Mesendoderm (in vitro differentiated cells): ENCODE measurements around the gene RHBDL1.

Experiments
- DNase-seq: peaks from one replicate; pipeline ENCODE4 v3.0.0; 2013
- H2AK5ac ChIP-seq: 2 replicates; pipeline ENCODE4 v1.6.1; 2013; ENCODE audit warnings: low read length, inconsistent platforms
- H2BK120ac ChIP-seq: 2 replicates; pipeline ENCODE4 v1.6.1; 2013; ENCODE audit warnings: low read depth, mild to moderate bottlenecking, low read length, moderate library complexity, mixed read lengths
- H2BK15ac ChIP-seq: replicated peaks from 2 replicates; pipeline ENCODE4 v1.6.1; 2013; ENCODE audit warnings: low read depth, mild to moderate bottlenecking, moderate library complexity
- H2BK5ac ChIP-seq: 2 replicates; pipeline ENCODE4 v1.6.1; 2013; ENCODE audit warnings: low read length, inconsistent platforms
- H3K18ac ChIP-seq: 2 replicates; pipeline ENCODE4 v1.6.1; 2013; ENCODE audit warnings: mild to moderate bottlenecking, low read length, mixed read lengths
- H3K23ac ChIP-seq: one replicate; pipeline ENCODE4 v1.6.1; 2013; ENCODE audit warnings: low read length
- H3K27ac ChIP-seq: 2 replicates; pipeline ENCODE4 v1.5.1; 2013; ENCODE audit warnings: low read depth, mild to moderate bottlenecking, inconsistent platforms, low read length, moderate library complexity
- H3K27me3 ChIP-seq: 2 replicates; pipeline ENCODE4 v1.6.1; 2013; ENCODE audit warnings: low read length, control low read depth, mild to moderate bottlenecking, inconsistent platforms; ENCODE audit not compliant: insufficient read depth, poor library complexity
- H3K36me3 ChIP-seq: 2 replicates; pipeline ENCODE4 v1.6.1; 2013; ENCODE audit warnings: low read length, inconsistent platforms; ENCODE audit not compliant: control insufficient read depth, insufficient read depth
- H3K4ac ChIP-seq: one replicate; pipeline ENCODE4 v1.6.1; 2013; ENCODE audit warnings: low read depth, mild to moderate bottlenecking, low read length, moderate library complexity
- H3K4me1 ChIP-seq: 2 replicates; pipeline ENCODE4 v1.6.1; 2013; ENCODE audit warnings: low read depth, low read length, inconsistent platforms; ENCODE audit not compliant: control insufficient read depth
- H3K4me2 ChIP-seq: 2 replicates; pipeline ENCODE4 v1.6.1; 2013; ENCODE audit warnings: low read length
- H3K4me3 ChIP-seq: 2 replicates; pipeline ENCODE4 v1.5.1; 2013; ENCODE audit warnings: mild to moderate bottlenecking, low read length
- H3K56ac ChIP-seq: one replicate; pipeline ENCODE4 v1.6.1; 2013; ENCODE audit warnings: low read length
- H3K79me1 ChIP-seq: 2 replicates; pipeline ENCODE4 v1.6.1; 2013; ENCODE audit warnings: low read length, inconsistent platforms
- H3K79me2 ChIP-seq: 2 replicates; pipeline ENCODE4 v1.6.1; 2013; ENCODE audit warnings: mild to moderate bottlenecking, low read length; ENCODE audit not compliant: control insufficient read depth, insufficient read depth
- H3K9ac ChIP-seq: 2 replicates; pipeline ENCODE4 v1.6.1; 2013; ENCODE audit warnings: low read length, inconsistent platforms
- H4K5ac ChIP-seq: one replicate; pipeline ENCODE4 v1.6.1; 2013; ENCODE audit warnings: low read length
- H4K8ac ChIP-seq: one replicate; pipeline ENCODE4 v1.6.1; 2013; ENCODE audit warnings: low read depth, mild to moderate bottlenecking, control low read depth, low read length, moderate library complexity
- WGBS: extraction: QIAGEN DNeasy Blood & Tissue Kit; methylation state at CpG from one replicate; pipeline ENCODE4 v1.1.7; 2013; ENCODE audit warnings: low lambda C conversion rate, missing lambda C conversion rate; ENCODE audit not compliant: insufficient coverage; ENCODE audit errors: extremely low coverage; 5-methylcytosine and 5-hydroxymethylcytosine counted together

The RHBDL1 gene

DNA sequence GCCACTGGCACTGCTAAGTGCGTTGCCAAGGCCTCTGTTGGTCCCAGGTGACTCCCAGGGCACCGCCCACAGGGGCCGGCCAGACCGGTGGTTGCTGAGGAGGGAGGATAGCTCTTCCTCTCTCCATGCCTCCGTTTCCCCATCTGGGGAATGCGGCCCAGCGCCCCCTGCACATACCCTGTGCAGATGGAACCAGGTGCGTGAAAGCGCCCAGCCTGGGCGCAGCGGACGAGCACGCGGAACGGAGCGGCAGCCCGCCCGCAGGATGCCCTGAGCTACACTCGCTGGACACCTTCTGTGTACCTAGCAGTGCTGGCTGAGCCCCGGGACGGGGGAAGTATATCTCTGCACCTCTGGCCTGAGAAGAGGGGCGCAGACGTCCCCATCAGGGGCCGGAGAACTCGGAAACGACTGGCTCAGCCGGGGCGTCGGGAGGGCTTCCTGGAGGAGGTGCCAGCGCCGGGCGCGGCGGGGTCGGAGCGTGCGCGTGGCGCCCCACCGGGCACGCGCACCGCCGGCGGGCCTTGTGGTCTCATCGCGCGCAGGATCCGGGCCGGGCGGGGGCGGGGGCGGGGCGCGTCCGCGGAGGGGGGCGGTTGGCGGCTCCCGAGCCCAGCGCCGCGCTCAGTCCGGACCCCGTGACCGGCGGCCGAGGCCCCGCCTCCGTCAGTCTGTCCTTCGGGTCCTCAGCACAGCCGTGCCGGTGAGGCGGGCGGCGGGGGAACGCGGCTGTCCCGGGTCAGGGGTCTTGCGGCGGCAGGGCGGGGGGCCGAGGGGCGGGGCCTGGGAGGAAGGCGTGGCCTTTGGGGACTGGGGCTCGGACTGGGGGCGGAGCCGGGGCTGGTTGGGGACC lies 51.2 kb downstream of the RHBDL1 start, which contains the start of the genes CCDC78 and HAGHL:
CCDC78 (minus strand) TSS at position 6 of the 853 bp plus-strand sequence. CDS start 76 bp downstream, outside the sequence.
HAGHL (plus strand) TSS at position 669 of the 853 bp plus-strand sequence. CDS start 404 bp downstream, outside the sequence.
- no peaks in the 10 kb centered on the region for H3K27me3 ChIP-seq
- H2BK120ac ChIP-seq: no peak within 1 kb of the TSS
- H2AK5ac ChIP-seq: no peak within 1 kb of the TSS
- no peak within 1 kb of the TSS for H3K18ac ChIP-seq
- peak within 1 kb of the TSS; percentile 24 for H3K23ac ChIP-seq
- peak within 1 kb of the TSS; percentile 89 for H3K56ac ChIP-seq
- H3K9ac ChIP-seq: peak within 1 kb of the TSS; percentile 73
- no peaks in the 10 kb centered on the region for H3K79me1 ChIP-seq
- DNase-seq: peak; percentile 36
- H3K4me2 ChIP-seq: peak within 1 kb of the TSS; percentile 77
- no peak within 1 kb of the TSS for H2BK15ac ChIP-seq
- H3K4me1 ChIP-seq: no peaks in the 10 kb centered on the region
- H3K36me3 ChIP-seq: no peaks in the 10 kb centered on the region
- WGBS: no CpG with 5 or more reads among the region's 88 CpGs
- no peak within 1 kb of the TSS for H3K27ac ChIP-seq
- no peaks in the 10 kb centered on the region for H3K79me2 ChIP-seq
- no peak within 1 kb of the TSS for H4K5ac ChIP-seq
- no peak within 1 kb of the TSS for H3K4ac ChIP-seq
- no peak within 1 kb of the TSS for H4K8ac ChIP-seq
- H3K4me3 ChIP-seq: peak within 1 kb of the TSS; percentile 13
- no peak within 1 kb of the TSS for H2BK5ac ChIP-seq

DNA sequence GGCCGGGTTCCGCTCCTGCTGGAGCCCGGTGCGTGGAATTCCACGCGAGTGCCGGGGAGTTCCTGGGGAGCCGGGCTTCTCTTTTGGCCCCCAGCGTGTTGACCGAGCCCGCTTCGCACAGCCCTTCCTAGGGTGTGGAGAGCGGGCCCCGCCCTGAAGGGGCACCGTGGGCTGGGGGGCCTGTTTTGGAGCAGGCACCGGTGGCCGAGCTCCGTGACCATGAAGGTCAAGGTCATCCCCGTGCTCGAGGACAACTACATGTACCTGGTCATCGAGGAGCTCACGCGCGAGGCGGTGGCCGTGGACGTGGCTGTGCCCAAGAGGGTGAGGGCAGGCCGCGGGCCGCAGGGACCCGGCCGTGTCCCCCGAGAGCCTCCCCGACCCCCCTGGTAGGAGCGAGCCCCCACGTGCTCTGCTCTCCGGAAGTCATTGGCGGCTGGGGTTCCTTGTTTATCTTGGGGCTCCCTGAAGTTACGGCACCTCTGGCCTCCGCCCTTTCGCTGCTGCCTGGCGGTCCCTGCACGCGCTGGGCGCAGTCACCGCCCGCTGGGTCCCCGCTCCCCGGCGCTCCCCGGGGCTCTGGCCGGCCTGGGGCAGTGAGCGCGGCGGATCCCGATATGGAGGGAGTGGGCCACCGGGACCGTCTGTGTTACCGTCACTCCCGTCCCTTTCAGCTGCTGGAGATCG lies 52.0 kb downstream of the RHBDL1 start:
- H3K79me1 ChIP-seq: no peaks in the 10 kb centered on the region
- no peak overlapping the region for H2BK120ac ChIP-seq
- peak overlapping the region; percentile 24 for H3K23ac ChIP-seq
- peak overlapping the region; percentile 77 for H3K4me2 ChIP-seq
- no peak for DNase-seq
- peak overlapping the region; percentile 73 for H3K9ac ChIP-seq
- H4K8ac ChIP-seq: no peak overlapping the region
- no peak overlapping the region for H3K4ac ChIP-seq
- no peak overlapping the region for H2AK5ac ChIP-seq
- H2BK15ac ChIP-seq: no peak overlapping the region
- H3K36me3 ChIP-seq: no peaks in the 10 kb centered on the region
- no peaks in the 10 kb centered on the region for H3K4me1 ChIP-seq
- no peak overlapping the region for H4K5ac ChIP-seq
- H3K27ac ChIP-seq: no peak overlapping the region
- peak overlapping the region; percentile 89 for H3K56ac ChIP-seq
- no peaks in the 10 kb centered on the region for H3K79me2 ChIP-seq
- no peak overlapping the region for H3K18ac ChIP-seq
- no peak overlapping the region for H2BK5ac ChIP-seq
- peak overlapping the region; percentile 13 for H3K4me3 ChIP-seq
- no peaks in the 10 kb centered on the region for H3K27me3 ChIP-seq
- no CpG with 5 or more reads among the region's 61 CpGs for WGBS
